VCaP (cell line): ENCODE results near the gene FRMD7.

Source experiments
- H3K27ac ChIP-seq: fragments of 450-650 bp; 2 replicates; pipeline ENCODE4 v1.5.1; 2017
- TF ChIP-seq, protein P1 (sequence below): fragments of 450-650 bp; conservative IDR thresholded peaks from 2 replicates; pipeline ENCODE4 v1.5.1; 2017; ENCODE audit warnings: mild to moderate bottlenecking, moderate library complexity

The FRMD7 gene

DNA sequence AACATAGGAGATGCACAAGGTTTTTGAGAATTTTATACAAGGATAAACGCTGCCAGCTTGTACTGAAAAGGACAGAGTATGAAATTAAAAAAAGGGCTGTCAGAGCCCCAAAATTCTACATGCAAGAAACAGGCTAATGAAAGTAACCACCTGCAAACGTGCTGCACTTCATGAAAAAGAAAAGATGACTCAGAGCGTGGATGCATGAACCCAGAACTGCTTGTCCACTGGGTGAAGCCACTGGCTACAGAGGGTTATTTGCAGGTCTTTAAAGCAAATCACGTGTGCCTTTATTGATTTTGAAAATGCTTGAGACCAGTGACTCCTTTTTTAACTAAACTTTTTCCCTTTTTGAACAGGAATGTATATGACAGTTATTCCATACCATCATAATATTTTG is 25.3 kb upstream of the FRMD7 start:
- no peak overlapping the region for H3K27ac ChIP-seq
- TF ChIP-seq, protein P1, sequence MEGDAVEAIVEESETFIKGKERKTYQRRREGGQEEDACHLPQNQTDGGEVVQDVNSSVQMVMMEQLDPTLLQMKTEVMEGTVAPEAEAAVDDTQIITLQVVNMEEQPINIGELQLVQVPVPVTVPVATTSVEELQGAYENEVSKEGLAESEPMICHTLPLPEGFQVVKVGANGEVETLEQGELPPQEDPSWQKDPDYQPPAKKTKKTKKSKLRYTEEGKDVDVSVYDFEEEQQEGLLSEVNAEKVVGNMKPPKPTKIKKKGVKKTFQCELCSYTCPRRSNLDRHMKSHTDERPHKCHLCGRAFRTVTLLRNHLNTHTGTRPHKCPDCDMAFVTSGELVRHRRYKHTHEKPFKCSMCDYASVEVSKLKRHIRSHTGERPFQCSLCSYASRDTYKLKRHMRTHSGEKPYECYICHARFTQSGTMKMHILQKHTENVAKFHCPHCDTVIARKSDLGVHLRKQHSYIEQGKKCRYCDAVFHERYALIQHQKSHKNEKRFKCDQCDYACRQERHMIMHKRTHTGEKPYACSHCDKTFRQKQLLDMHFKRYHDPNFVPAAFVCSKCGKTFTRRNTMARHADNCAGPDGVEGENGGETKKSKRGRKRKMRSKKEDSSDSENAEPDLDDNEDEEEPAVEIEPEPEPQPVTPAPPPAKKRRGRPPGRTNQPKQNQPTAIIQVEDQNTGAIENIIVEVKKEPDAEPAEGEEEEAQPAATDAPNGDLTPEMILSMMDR = no peak

DNA sequence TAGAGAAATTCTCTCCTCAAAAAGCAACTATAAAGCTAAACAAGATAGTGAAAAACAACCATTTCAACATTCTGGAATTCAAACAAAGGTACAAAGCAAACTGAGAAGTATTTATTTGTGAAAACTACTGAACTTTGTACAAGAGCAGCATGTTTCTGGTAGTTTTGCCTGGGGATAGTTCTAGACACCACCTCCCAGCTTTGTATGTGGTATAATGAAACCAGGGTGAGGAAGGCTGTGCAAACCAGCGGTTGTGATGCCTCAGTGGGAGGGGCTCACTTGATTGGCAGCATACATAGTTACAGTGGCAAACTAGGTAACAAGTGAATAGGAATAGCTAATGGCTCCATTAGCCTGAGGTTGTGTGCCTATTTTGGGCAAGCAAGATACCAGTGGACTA is 18.6 kb upstream of the FRMD7 start:
- H3K27ac ChIP-seq = no peak overlapping the region
- TF ChIP-seq, protein P1 = no peak

DNA sequence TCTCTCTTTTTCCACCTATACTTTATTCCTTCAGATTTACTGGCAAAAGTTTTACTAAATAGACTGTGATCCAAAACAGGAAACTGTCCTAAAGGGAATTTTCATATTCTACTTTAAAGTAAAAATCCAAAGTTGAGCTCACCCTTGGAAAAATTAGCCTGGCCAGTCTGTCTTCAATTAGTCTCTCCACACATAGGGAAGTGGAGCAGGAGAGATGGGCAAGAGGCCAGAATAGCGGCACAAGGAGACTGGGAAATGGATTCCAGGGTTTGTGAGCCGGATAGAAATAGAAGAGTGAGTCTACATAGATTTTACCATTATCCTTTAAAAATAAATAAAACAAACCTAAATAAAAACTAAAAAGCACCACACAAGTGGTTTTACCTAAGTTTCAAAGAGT is 16.2 kb upstream of the FRMD7 start:
- TF ChIP-seq, protein P1 = no peak
- H3K27ac ChIP-seq = no peak overlapping the region

DNA sequence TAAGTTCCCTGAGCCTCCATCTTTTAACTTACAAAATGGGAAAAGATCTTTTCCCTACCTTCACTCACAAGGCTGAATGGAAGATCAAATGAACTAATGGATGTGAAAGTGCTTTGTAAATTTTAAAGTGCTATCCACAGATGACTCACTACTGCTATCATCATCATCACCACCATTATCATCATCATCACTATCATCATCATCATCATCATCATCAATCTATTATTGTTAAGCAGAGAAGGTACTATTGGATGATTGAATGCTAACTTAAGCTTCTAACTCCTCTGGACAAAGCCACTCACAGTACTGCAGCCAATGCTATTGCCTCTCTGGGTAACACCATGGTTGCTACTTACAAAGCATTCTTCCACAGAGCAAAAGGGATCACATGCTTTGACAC is 1.9 kb downstream of the FRMD7 start:
- TF ChIP-seq, protein P1 = no peak

DNA sequence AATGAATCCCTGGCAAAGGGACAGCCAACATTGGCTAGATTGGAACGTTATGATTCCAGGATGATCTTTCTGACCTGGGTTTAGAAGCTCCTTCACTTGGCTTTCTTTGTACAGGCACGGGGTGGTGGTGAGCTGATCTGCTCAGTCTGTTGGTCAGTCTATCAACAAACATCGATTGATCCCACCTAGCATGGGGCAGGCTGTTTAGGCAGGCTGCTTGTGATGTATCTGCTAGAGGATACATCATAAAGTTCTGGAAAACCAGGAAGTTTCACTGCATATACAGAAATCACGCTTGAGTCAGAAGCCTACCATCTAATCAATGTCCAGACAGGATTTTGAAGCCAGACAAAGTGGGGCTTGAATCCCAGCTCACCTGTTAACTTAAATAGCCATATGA is 6.9 kb downstream of the FRMD7 start:
- TF ChIP-seq, protein P1 = no peak
- H3K27ac ChIP-seq = no peak overlapping the region

More for the DNA sequence above, 1.9 kb downstream of the FRMD7 start:
- H3K27ac ChIP-seq = no peak overlapping the region

DNA sequence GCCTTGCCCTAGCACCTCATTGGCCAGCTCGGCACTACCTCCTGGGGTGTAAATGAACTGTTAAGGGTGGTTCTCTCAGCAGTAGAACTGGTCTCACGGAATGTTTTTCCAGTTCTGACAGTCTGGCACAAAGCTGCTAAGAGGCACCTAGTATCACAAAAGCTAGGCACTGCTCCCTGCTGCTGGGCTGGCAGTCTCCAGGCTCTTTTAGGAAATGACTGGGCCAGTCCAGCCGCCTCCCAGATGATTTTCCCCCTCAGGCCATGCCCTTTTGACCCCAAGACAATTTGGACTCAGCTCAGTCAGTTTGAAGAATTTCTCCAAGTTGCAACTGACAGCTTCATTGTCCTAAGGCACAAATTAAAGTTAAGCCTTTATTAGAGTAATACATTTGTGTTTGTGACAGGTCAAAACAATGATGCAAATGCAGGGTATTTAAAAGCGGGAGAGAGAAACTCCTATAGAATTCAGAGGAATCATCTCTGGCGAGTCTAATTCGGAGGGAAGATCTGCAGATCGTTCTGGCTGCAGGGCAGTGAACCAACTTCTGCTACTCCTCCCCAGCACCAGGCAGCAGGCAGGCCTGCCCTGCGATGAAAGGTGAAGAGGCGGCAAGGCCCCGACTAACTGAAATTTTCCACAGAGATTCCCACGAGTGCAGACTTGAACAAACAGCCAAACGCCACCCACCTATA is 7.9 kb downstream of the FRMD7 start:
- TF ChIP-seq, protein P1 = no peak
- no peak overlapping the region for H3K27ac ChIP-seq

DNA sequence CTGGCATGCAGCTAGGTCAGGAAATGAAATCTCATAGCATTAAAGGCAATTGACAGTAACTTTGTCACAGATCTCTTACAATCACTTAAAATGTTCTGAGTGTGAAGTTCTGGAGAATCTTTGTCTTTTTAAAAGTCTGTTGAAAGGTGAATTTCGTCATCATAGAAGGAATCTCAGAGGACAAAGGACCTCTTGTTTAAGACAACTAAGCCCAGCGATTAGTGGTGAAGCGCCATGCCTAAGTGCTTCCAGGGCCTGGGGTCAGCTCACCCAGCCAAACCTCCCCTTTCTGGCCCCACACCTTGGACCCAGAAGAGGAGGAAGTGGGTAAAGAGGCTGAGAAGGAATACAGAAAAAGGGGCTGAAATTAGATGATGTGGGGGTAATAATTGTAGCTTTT is 8.5 kb downstream of the FRMD7 start:
- no peak overlapping the region for H3K27ac ChIP-seq
- TF ChIP-seq, protein P1 = no peak
